KMS-11 (cell line): Measurements from ENCODE around the gene FOXS1.

ENCODE experiments used
- H2AFZ ChIP-seq: fragments of 200-600 bp; sonication (generic); 2 replicates; pipeline ENCODE4 v1.6.1; 2016; ENCODE audit warnings: antibody characterized with exemption, mixed run types, low read depth
- H3K27ac ChIP-seq: fragments of 200-600 bp; sonication (generic); 2 replicates; pipeline ENCODE4 v1.6.1; 2016; ENCODE audit warnings: mild to moderate bottlenecking, mixed run types
- H3K27me3 ChIP-seq: fragments of 200-600 bp; sonication (generic); 2 replicates; pipeline ENCODE4 v1.6.1; 2017; ENCODE audit warnings: mild to moderate bottlenecking, low read depth, mixed run types, moderate library complexity; ENCODE audit not compliant: insufficient read depth
- H3K36me3 ChIP-seq: fragments of 200-600 bp; sonication (generic); 2 replicates; pipeline ENCODE4 v1.6.1; 2017; ENCODE audit warnings: mild to moderate bottlenecking, mixed run types; ENCODE audit not compliant: insufficient read depth
- H3K4me1 ChIP-seq: fragments of 200-600 bp; sonication (generic); 2 replicates; pipeline ENCODE4 v1.6.1; 2016; ENCODE audit warnings: mild to moderate bottlenecking, low read depth, mixed run types; ENCODE audit not compliant: poor library complexity, severe bottlenecking
- H3K4me2 ChIP-seq: fragments of 200-600 bp; sonication (generic); 2 replicates; pipeline ENCODE4 v1.7.0; 2016; ENCODE audit warnings: mild to moderate bottlenecking, mixed run types
- H3K4me3 ChIP-seq: fragments of 200-600 bp; sonication (generic); IDR thresholded peaks from 2 replicates; pipeline ENCODE4 v1.6.1; 2017; ENCODE audit warnings: low read depth, low read length, mixed read lengths; ENCODE audit not compliant: insufficient read depth
- H3K79me2 ChIP-seq: fragments of 200-600 bp; sonication (generic); 2 replicates; pipeline ENCODE4 v1.6.1; 2016; ENCODE audit warnings: low read depth, mixed run types; ENCODE audit not compliant: insufficient read depth
- H3K9ac ChIP-seq: fragments of 200-600 bp; sonication (generic); 2 replicates; pipeline ENCODE4 v1.6.1; 2016; ENCODE audit warnings: mild to moderate bottlenecking, mixed run types
- H4K20me1 ChIP-seq: fragments of 200-600 bp; sonication (generic); 2 replicates; pipeline ENCODE4 v1.6.1; 2016; ENCODE audit warnings: mild to moderate bottlenecking, mixed run types; ENCODE audit not compliant: insufficient read depth
- TF ChIP-seq, protein P1 (sequence below): fragments of 200-600 bp; sonication (generic); conservative IDR thresholded peaks from 2 replicates; pipeline ENCODE4 v1.6.1; 2017; ENCODE audit warnings: low read depth, mild to moderate bottlenecking, antibody characterized with exemption, low read length, moderate library complexity, mixed read lengths

Gene FOXS1

DNA sequence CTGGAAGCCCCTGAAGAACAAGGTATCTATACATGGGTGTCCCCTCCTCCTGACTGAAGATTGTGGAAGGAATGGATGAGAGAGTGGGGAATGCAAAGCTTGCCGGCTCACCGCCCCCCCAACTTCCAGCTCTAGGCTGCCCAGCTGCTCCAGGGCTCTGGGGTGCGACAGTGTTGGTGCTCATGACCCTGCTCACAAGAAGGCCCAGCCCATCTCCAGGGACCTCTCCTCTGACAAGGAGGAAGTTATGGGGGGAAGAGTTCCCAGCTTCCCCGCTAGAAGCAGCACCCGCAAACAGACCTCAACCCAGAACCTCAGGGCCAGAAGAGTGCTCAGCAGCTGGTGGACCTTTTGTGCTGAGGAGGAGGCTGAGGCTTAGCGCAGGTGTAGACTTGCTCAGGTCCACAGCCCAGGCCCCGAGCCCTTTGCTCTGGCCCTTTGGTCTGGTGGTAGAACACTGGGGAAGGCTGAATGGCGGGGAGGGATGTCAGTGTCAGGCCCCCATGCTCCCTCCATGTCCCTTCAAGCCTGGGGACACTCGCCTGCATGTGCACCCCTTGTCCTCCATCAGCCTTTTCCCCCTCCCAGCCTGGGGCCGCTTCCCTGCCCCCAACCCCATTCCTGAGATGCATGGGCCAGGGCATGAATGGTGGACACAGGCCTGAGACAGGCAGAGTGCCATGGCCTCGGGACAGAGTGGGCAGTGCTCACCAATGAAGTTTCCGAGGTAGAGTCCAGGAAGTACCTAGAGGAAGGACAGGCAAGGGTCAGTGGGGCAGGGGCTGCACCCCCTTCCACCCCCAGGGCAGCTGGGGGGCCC, 23.7 kb upstream of the FOXS1 start:
- H3K9ac ChIP-seq: no peak overlapping the region
- no peak overlapping the region; the same call in 1 of the 2 replicates for H3K4me2 ChIP-seq
- no peaks in the 10 kb centered on the region for H3K79me2 ChIP-seq
- H3K36me3 ChIP-seq: no peaks in the 10 kb centered on the region
- H3K27me3 ChIP-seq: peaks cover 64% of the 10 kb centered on the region
- peaks cover 3% of the 10 kb centered on the region for H3K4me1 ChIP-seq
- H4K20me1 ChIP-seq: no peaks in the 10 kb centered on the region
- TF ChIP-seq, protein P1, sequence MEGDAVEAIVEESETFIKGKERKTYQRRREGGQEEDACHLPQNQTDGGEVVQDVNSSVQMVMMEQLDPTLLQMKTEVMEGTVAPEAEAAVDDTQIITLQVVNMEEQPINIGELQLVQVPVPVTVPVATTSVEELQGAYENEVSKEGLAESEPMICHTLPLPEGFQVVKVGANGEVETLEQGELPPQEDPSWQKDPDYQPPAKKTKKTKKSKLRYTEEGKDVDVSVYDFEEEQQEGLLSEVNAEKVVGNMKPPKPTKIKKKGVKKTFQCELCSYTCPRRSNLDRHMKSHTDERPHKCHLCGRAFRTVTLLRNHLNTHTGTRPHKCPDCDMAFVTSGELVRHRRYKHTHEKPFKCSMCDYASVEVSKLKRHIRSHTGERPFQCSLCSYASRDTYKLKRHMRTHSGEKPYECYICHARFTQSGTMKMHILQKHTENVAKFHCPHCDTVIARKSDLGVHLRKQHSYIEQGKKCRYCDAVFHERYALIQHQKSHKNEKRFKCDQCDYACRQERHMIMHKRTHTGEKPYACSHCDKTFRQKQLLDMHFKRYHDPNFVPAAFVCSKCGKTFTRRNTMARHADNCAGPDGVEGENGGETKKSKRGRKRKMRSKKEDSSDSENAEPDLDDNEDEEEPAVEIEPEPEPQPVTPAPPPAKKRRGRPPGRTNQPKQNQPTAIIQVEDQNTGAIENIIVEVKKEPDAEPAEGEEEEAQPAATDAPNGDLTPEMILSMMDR: no peak
- H2AFZ ChIP-seq: no peak overlapping the region
- H3K27ac ChIP-seq: no peak overlapping the region
- no peak overlapping the region for H3K4me3 ChIP-seq

DNA sequence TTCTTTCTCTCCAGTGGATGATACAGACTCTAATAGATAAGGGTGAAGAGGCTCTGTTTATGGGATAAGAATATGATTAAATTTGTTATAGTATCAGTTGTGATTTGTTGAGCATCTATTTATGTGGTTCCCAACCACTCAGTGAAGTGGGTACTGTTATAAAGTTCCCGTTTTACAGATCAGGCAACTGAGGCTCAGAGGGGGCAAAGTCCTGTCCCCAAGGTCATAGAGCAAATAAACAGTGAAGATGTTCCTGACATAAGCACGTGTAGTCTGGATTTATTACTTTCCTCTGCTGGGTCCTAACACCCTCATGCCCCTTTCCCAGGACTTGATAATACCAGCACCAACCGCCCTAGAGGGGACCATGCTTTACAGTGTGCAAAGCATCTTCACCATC, 20.8 kb upstream of the FOXS1 start:
- peaks cover 49% of the 10 kb centered on the region for H3K27me3 ChIP-seq
- H4K20me1 ChIP-seq: no peaks in the 10 kb centered on the region
- no peak overlapping the region for H3K9ac ChIP-seq
- no peaks in the 10 kb centered on the region for H3K36me3 ChIP-seq
- H3K4me2 ChIP-seq: no peak overlapping the region
- H3K79me2 ChIP-seq: no peaks in the 10 kb centered on the region
- H2AFZ ChIP-seq: no peak overlapping the region
- H3K27ac ChIP-seq: no peak overlapping the region
- H3K4me3 ChIP-seq: no peak overlapping the region
- H3K4me1 ChIP-seq: peaks cover 3% of the 10 kb centered on the region
- TF ChIP-seq, protein P1: no peak

GRCh38 chr20:31864521-31865400, 19.4 kb upstream of the FOXS1 start:
- Histone ChIP-seq H3K27me3 (peaks cover 49% of the 10 kb centered on the region), H2AFZ (no peak overlapping the region), H3K9ac (no peak overlapping the region), H3K36me3 (no peaks in the 10 kb centered on the region), H3K4me3 (no peak overlapping the region), H4K20me1 (no peaks in the 10 kb centered on the region), H3K79me2 (no peaks in the 10 kb centered on the region), H3K27ac (no peak overlapping the region), H3K4me1 (peaks cover 9% of the 10 kb centered on the region), H3K4me2 (no peak overlapping the region)
- TF ChIP-seq, protein P1: no peak

- no peaks in the 10 kb centered on the region for H3K79me2 ChIP-seq
- peaks cover 13% of the 10 kb centered on the region for H3K4me1 ChIP-seq
- no peak overlapping the region for H3K4me3 ChIP-seq
- H3K27me3 ChIP-seq: peaks cover 51% of the 10 kb centered on the region
- TF ChIP-seq, protein P1: no peak
- H3K9ac ChIP-seq: no peak overlapping the region
- H3K36me3 ChIP-seq: no peaks in the 10 kb centered on the region
- H2AFZ ChIP-seq: no peak overlapping the region
- H3K4me2 ChIP-seq: no peak overlapping the region
- no peak overlapping the region for H3K27ac ChIP-seq
- no peaks in the 10 kb centered on the region for H4K20me1 ChIP-seq
Observed at GRCh38 chr20:31863296-31864085, 18.1 kb upstream of the FOXS1 start.
